ENCODE results near the gene KCNJ9.
"Not testable (repeated sequence)": the region's sequence is repeated elsewhere in the genome, so short reads cannot be mapped to it uniquely, and the experiment has no call there.

The KCNJ9 gene

GRCh38 chr1:160081261-160081936 is at the start of gene KCNJ9:
Gene KCNJ9 (plus strand): TSS chr1:160081538. CDS start chr1:160084031, 2,493 bp downstream.
- no peak for DNase-seq (ENCODE audit: low spot score)

GRCh38 chr1:160032165-160032820 is 49.0 kb upstream of the KCNJ9 start:
- no peak for DNase-seq (ENCODE audit: low spot score)

GRCh38 chr1:160040476-160040875 is 40.9 kb upstream of the KCNJ9 start:
- DNase-seq (ENCODE audit: low spot score): no peak

GRCh38 chr1:160043543-160043942 is 37.8 kb upstream of the KCNJ9 start:
- DNase-seq (ENCODE audit: low spot score): no peak

- peak; percentile 52 for DNase-seq (ENCODE audit: low spot score)
Measured at GRCh38 chr1:160045653-160046052, 35.7 kb upstream of the KCNJ9 start.

GRCh38 chr1:160046494-160047110 is 34.7 kb upstream of the KCNJ9 start:
- peak; percentile 81 for DNase-seq (ENCODE audit: low spot score)

GRCh38 chr1:160047111-160047991 is 34.0 kb upstream of the KCNJ9 start:
- no peak for DNase-seq (ENCODE audit: low spot score)

- DNase-seq (ENCODE audit: low spot score): no peak
Measured at GRCh38 chr1:160048335-160048734, 33.0 kb upstream of the KCNJ9 start.

- no peak for DNase-seq (ENCODE audit: low spot score)
Measured at GRCh38 chr1:160049101-160049500, 32.2 kb upstream of the KCNJ9 start.

GRCh38 chr1:160050182-160050581 is 31.2 kb upstream of the KCNJ9 start:
- DNase-seq (ENCODE audit: low spot score): not testable (repeated sequence)

GRCh38 chr1:160050619-160051018 is 30.7 kb upstream of the KCNJ9 start:
- no peak for DNase-seq (ENCODE audit: low spot score)

GRCh38 chr1:160052936-160053335 is 28.4 kb upstream of the KCNJ9 start:
- no peak for DNase-seq (ENCODE audit: low spot score)

GRCh38 chr1:160053548-160054365 is 27.6 kb upstream of the KCNJ9 start:
- DNase-seq (ENCODE audit: low spot score): peak; percentile 76

- DNase-seq (ENCODE audit: low spot score): peak; percentile 85
Measured at GRCh38 chr1:160056648-160057169, 24.6 kb upstream of the KCNJ9 start.

GRCh38 chr1:160058087-160058486 is 23.3 kb upstream of the KCNJ9 start:
- DNase-seq (ENCODE audit: low spot score): no peak

GRCh38 chr1:160061369-160062229 is 19.7 kb upstream of the KCNJ9 start:
- peak; percentile 67 for DNase-seq (ENCODE audit: low spot score)

GRCh38 chr1:160062230-160062532 is 19.2 kb upstream of the KCNJ9 start:
- no peak for DNase-seq (ENCODE audit: low spot score)

- no peak for DNase-seq (ENCODE audit: low spot score)
Measured at GRCh38 chr1:160063176-160063575, 18.2 kb upstream of the KCNJ9 start.

- DNase-seq (ENCODE audit: low spot score): no peak
Measured at GRCh38 chr1:160064164-160064563, 17.2 kb upstream of the KCNJ9 start.

GRCh38 chr1:160064746-160065145 is 16.6 kb upstream of the KCNJ9 start:
- DNase-seq (ENCODE audit: low spot score): no peak
